K562 (cell line): ENCODE results near the gene PTPN11. TPM values are rescaled to one million over a fixed set of nuclear protein-coding genes. Genes with fewer than 3 reads are reported as not detected.
A peak's percentile ranks its signal among the peaks of the same experiment; 100 is the strongest.

Source experiments
- ARHGAP35 ChIP-seq: fragments of 450-650 bp; IDR thresholded peaks from 2 replicates; pipeline ENCODE4 v1.6.1; 2018; ENCODE audit not compliant: partially characterized antibody
- CC2D1A ChIP-seq: fragments of 450-650 bp; IDR thresholded peaks from 2 replicates; pipeline ENCODE4 v1.6.1; 2017; ENCODE audit warnings: mild to moderate bottlenecking
- CHD1 ChIP-seq: fragments of 200-600 bp; sonication (generic); IDR thresholded peaks from one replicate; pipeline ENCODE4 v1.6.1; 2012; ENCODE audit warnings: mild to moderate bottlenecking, moderate library complexity, low read length, inconsistent platforms
- CSDE1 ChIP-seq, 2 experiments: fragments of 450-650 bp; IDR thresholded peaks; 2 replicates each; pipeline ENCODE4 v1.6.1; 2016; ENCODE audit warnings: mild to moderate bottlenecking in 1 of 2
- EP300 ChIP-seq: IDR thresholded peaks from 2 replicates; pipeline ENCODE4 v1.6.1; 2012; ENCODE audit warnings: low read length, improper control_type of control experiment
- HDAC1 ChIP-seq, 2 experiments: fragments of 450-650 bp; IDR thresholded peaks; 2 replicates each; pipeline ENCODE4 v1.6.1; 2016 to 2017; ENCODE audit warnings: inconsistent platforms in 1 of 2, mild to moderate bottlenecking in 1 of 2, moderate library complexity in 1 of 2
- HNRNPK ChIP-seq: fragments of 200-400 bp; formaldehyde crosslinking; IDR thresholded peaks from one replicate; pipeline ENCODE4 v1.6.1; 2018; ENCODE audit warnings: mild to moderate bottlenecking, low read depth, low read length; ENCODE audit not compliant: poor library complexity, severe bottlenecking
- MAFK ChIP-seq: IDR thresholded peaks from 2 replicates; pipeline ENCODE4 v1.6.1; 2011; ENCODE audit warnings: low read length, improper control_type of control experiment
- MITF ChIP-seq: IDR thresholded peaks from 2 replicates; pipeline ENCODE4 v1.6.1; 2014; ENCODE audit warnings: antibody characterized with exemption
- MTF1 ChIP-seq: fragments of 250-450 bp; sonication (Bioruptor Pico); IDR thresholded peaks from 2 replicates; pipeline ENCODE4 v1.9.0; 2021; ENCODE audit warnings: moderate library complexity, mild to moderate bottlenecking, inconsistent platforms, borderline replicate concordance
- NONO ChIP-seq, 2 experiments: fragments of 200-400 bp in 1 of 2; fragments of 450-650 bp in 1 of 2; formaldehyde crosslinking in 1 of 2; IDR thresholded peaks; 2 replicates each; pipeline ENCODE4 v1.6.1; 2017; ENCODE audit warnings: low read depth in 2 of 2, mild to moderate bottlenecking in 2 of 2, moderate library complexity in 2 of 2, low read length in 1 of 2
- SMARCA5 ChIP-seq: fragments of 450-650 bp; IDR thresholded peaks from 2 replicates; pipeline ENCODE4 v1.6.1; 2016
- SMC3 ChIP-seq: conservative IDR thresholded peaks from 2 replicates; pipeline ENCODE4 v1.6.1; 2011; ENCODE audit warnings: low read depth, low read length, improper control_type of control experiment; ENCODE audit not compliant: insufficient read depth
- SP1 ChIP-seq: sonication (generic); formaldehyde crosslinking; IDR thresholded peaks from 2 replicates; pipeline ENCODE4 v1.8.1; 2022; ENCODE audit warnings: mild to moderate bottlenecking, missing genetic modification reagents
- STAG1 ChIP-seq: sonication (generic); formaldehyde crosslinking; IDR thresholded peaks from 2 replicates; pipeline ENCODE4 v1.5.0; 2020; ENCODE audit warnings: missing genetic modification reagents, borderline replicate concordance
- TEAD4 ChIP-seq, 2 experiments: sonication (generic) in 1 of 2; formaldehyde crosslinking in 1 of 2; IDR thresholded peaks; 2 replicates each; pipeline versions ENCODE4 v1.6.1 to v1.8.0; 2012 to 2022; ENCODE audit warnings: borderline replicate concordance in 1 of 2, inconsistent platforms in 1 of 2, low read length in 1 of 2, mild to moderate bottlenecking in 1 of 2, missing genetic modification reagents in 1 of 2
- TSHZ1 ChIP-seq: fragments of 250-450 bp; sonication (Bioruptor Pico); IDR thresholded peaks from 2 replicates; pipeline ENCODE4 v1.4.0; 2020; ENCODE audit warnings: mild to moderate bottlenecking, moderate library complexity
- ZNF277 ChIP-seq: fragments of 250-450 bp; sonication (Bioruptor Pico); IDR thresholded peaks from 2 replicates; pipeline ENCODE4 v1.8.0; 2022; ENCODE audit warnings: inconsistent platforms, mild to moderate bottlenecking, moderate library complexity, borderline replicate concordance
- ZNF384 ChIP-seq: IDR thresholded peaks from 2 replicates; pipeline ENCODE4 v1.6.1; 2012; ENCODE audit warnings: low read depth, low read length, improper control_type of control experiment
- polyA plus RNA-seq, 8 experiments: library from polyadenylated mRNA; depleted of rRNA in 4 of 8; stranded (reverse) in 5 of 8; unstranded in 3 of 8; fragments of >200 nt; fragmentation: Nextera tagmentation in 2 of 8; fragmentation: Illumina TruSeq in 1 of 8; extraction: Ambion mirVana in 2 of 8; extraction: Trizol in 1 of 8; gene quantifications; 2 replicates each; pipeline versions ENCODE4 v1.2.1 to v1.2.3, GENCODE V29; 2011 to 2014; ENCODE audit warnings: inconsistent platforms in 1 of 8, missing spikeins in 1 of 8
- total RNA-seq, 7 experiments: library from RNA; depleted of rRNA in 6 of 7; stranded (reverse); fragments of >200 nt in 6 of 7; fragmentation: Illumina TruSeq in 2 of 7; extraction: Trizol in 2 of 7; gene quantifications; 2 replicates each; pipeline versions ENCODE4 v1.2.1 to v1.2.3, GENCODE V29; 2011 to 2021; ENCODE audit warnings: low replicate concordance in 1 of 7
- TF ChIP-seq, protein P1 (sequence below): sonication (generic); IDR thresholded peaks from 2 replicates; pipeline ENCODE4 v1.6.1; 2016
- TF ChIP-seq, protein P2 (sequence below), 2 experiments: fragments of 450-650 bp; IDR thresholded peaks; 2 replicates each; pipeline ENCODE4 v1.6.1; 2016

The PTPN11 gene
- total and polyA plus RNA-seq, 9 of the 15 experiments (the other 6 are each of a cell fraction or from before 2014, with no cell fraction given) = 22.5 to 126 (median 79.7) TPM

GRCh38 chr12:112381406-112381882 lies 37.3 kb upstream of the PTPN11 start (continued):
- TF ChIP-seq NONO (IDR thresholded peaks at IDR 0.05; ENCODE audit: low read depth in 2 of 2, low read length in 1 of 2) = no peak
- TF ChIP-seq ARHGAP35 = peak; percentile 23
- TF ChIP-seq SMARCA5 = no peak
- no peak for TF ChIP-seq MITF
- no peak for TF ChIP-seq TEAD4 (IDR thresholded peaks at IDR 0.05; ENCODE audit: low read length)
- no peak for TF ChIP-seq TEAD4 (CRISPR knock-in tag; IDR thresholded peaks at IDR 0.05; ENCODE audit: borderline replicate concordance)
- no peak for TF ChIP-seq STAG1 (CRISPR knock-in tag)
- no peak for TF ChIP-seq TSHZ1
- TF ChIP-seq CC2D1A = no peak
- TF ChIP-seq SMC3 = no peak
- no peak for TF ChIP-seq ZNF277 (CRISPR knock-in tag)
- TF ChIP-seq MTF1 (CRISPR knock-in tag) = no peak
- no peak for TF ChIP-seq CSDE1 (IDR thresholded peaks at IDR 0.05)
- 0 out of 2 replicates have a peak, but pooled peaks have one; percentile 7 for TF ChIP-seq SP1 (CRISPR knock-in tag)
- no peak for TF ChIP-seq EP300
- TF ChIP-seq, protein P1, sequence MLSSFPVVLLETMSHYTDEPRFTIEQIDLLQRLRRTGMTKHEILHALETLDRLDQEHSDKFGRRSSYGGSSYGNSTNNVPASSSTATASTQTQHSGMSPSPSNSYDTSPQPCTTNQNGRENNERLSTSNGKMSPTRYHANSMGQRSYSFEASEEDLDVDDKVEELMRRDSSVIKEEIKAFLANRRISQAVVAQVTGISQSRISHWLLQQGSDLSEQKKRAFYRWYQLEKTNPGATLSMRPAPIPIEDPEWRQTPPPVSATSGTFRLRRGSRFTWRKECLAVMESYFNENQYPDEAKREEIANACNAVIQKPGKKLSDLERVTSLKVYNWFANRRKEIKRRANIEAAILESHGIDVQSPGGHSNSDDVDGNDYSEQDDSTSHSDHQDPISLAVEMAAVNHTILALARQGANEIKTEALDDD = no peak
- no peak for TF ChIP-seq ZNF384
- no peak for TF ChIP-seq CHD1
- TF ChIP-seq HDAC1 (IDR thresholded peaks at IDR 0.05) = 0 out of 4 replicates have a peak, but pooled peaks of 1 of the 2 experiments have one; percentile 8
- TF ChIP-seq, protein P2, sequence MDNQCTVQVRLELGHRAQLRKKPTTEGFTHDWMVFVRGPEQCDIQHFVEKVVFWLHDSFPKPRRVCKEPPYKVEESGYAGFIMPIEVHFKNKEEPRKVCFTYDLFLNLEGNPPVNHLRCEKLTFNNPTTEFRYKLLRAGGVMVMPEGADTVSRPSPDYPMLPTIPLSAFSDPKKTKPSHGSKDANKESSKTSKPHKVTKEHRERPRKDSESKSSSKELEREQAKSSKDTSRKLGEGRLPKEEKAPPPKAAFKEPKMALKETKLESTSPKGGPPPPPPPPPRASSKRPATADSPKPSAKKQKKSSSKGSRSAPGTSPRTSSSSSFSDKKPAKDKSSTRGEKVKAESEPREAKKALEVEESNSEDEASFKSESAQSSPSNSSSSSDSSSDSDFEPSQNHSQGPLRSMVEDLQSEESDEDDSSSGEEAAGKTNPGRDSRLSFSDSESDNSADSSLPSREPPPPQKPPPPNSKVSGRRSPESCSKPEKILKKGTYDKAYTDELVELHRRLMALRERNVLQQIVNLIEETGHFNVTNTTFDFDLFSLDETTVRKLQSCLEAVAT (IDR thresholded peaks at IDR 0.05) = no peak
- no peak for TF ChIP-seq MAFK
- peak; percentile 9 for TF ChIP-seq HNRNPK
